Smooth muscle cell (in vitro differentiated cells): ENCODE results near the gene ANKRD12. TPM values are rescaled to one million over a fixed set of nuclear protein-coding genes. Genes with fewer than 3 reads are reported as not detected.

ENCODE experiments used
- DNase-seq: peaks from one replicate; lab custom pipeline; 2025; ENCODE audit not compliant: unreplicated experiment; lab: John Stamatoyannopoulos, UW
- H2AFZ ChIP-seq: fragments of 200-600 bp; sonication (generic); 2 replicates; pipeline ENCODE4 v1.6.0; 2016; ENCODE audit warnings: antibody characterized with exemption, low read depth, mild to moderate bottlenecking
- H3F3A ChIP-seq: fragments of 200-600 bp; sonication (generic); 2 replicates; pipeline ENCODE4 v1.6.0; 2017; ENCODE audit warnings: antibody characterized with exemption, low read depth
- H3K27ac ChIP-seq: fragments of 200-600 bp; sonication (generic); 2 replicates; pipeline ENCODE4 v1.5.1; 2016; ENCODE audit warnings: low read depth, mild to moderate bottlenecking
- H3K27me3 ChIP-seq: fragments of 200-600 bp; sonication (generic); 2 replicates; pipeline ENCODE4 v1.6.1; 2016; ENCODE audit warnings: low read depth, mild to moderate bottlenecking
- H3K36me3 ChIP-seq: fragments of 200-600 bp; sonication (generic); 2 replicates; pipeline ENCODE4 v1.5.1; 2016; ENCODE audit warnings: low read depth
- H3K4me1 ChIP-seq: fragments of 200-600 bp; sonication (generic); 2 replicates; pipeline ENCODE4 v1.5.1; 2016; ENCODE audit warnings: low read depth
- H3K4me2 ChIP-seq: fragments of 200-600 bp; sonication (generic); 2 replicates; pipeline ENCODE4 v1.6.0; 2016; ENCODE audit warnings: mild to moderate bottlenecking
- H3K4me3 ChIP-seq: fragments of 200-600 bp; sonication (generic); 2 replicates; pipeline ENCODE4 v1.5.1; 2016; ENCODE audit warnings: mild to moderate bottlenecking
- H3K79me2 ChIP-seq: fragments of 200-600 bp; sonication (generic); 2 replicates; pipeline ENCODE4 v1.6.0; 2016; ENCODE audit warnings: low read depth, mild to moderate bottlenecking
- H3K9ac ChIP-seq: fragments of 200-600 bp; sonication (generic); 2 replicates; pipeline ENCODE4 v1.6.0; 2016; ENCODE audit warnings: low read depth
- H3K9me3 ChIP-seq: fragments of 200-600 bp; sonication (generic); replicated peaks from 2 replicates; pipeline ENCODE4 v1.5.1; 2016; ENCODE audit warnings: low read depth
- H4K20me1 ChIP-seq: fragments of 200-600 bp; sonication (generic); 2 replicates; pipeline ENCODE4 v1.6.0; 2016; ENCODE audit warnings: low read depth
- CTCF ChIP-seq: fragments of 200-600 bp; sonication (generic); IDR thresholded peaks from 2 replicates; pipeline ENCODE4 v1.5.1; 2017; ENCODE audit warnings: borderline replicate concordance, mild to moderate bottlenecking, antibody characterized with exemption; ENCODE audit not compliant: insufficient read depth, poor library complexity, severe bottlenecking
- WGBS: methylation state at CpG from one replicate; pipeline ENCODE4 v1.1.7; 2016; ENCODE audit warnings: low lambda C conversion rate; 5-methylcytosine and 5-hydroxymethylcytosine counted together
- polyA plus RNA-seq: library from polyadenylated mRNA; unstranded; fragments of >200 nt; fragmentation: Nextera tagmentation; extraction: Ambion mirVana; gene quantifications from 2 replicates; pipeline ENCODE4 v1.2.1, GENCODE V29; 2016
- total RNA-seq: library from RNA; depleted of rRNA; stranded (reverse); fragments of >200 nt; gene quantifications from 2 replicates; pipeline ENCODE4 v1.2.3, GENCODE V29; 2014

Gene ANKRD12
- total and polyA plus RNA-seq, 2 experiments from 2014 or later: 28.8 to 43.7 TPM

- Histone ChIP-seq H3K9ac (no peak overlapping the region), H4K20me1 (no peaks in the 10 kb centered on the region), H3K4me3 (no peak overlapping the region), H2AFZ (no peak overlapping the region), H3K36me3 (no peaks in the 10 kb centered on the region), H3K9me3 (no peaks in the 10 kb centered on the region), H3K4me1 (no peaks in the 10 kb centered on the region), H3K27ac (no peak overlapping the region), H3F3A (no peaks in the 10 kb centered on the region), H3K27me3 (no peaks in the 10 kb centered on the region), H3K4me2 (no peak overlapping the region), H3K79me2 (no peaks in the 10 kb centered on the region)
- WGBS: 92% methylated on average over 4 of the region's 4 CpGs
- DNase-seq: no peak
- TF ChIP-seq CTCF: no peak
These were observed 103.7 kb downstream of the ANKRD12 start for GRCh38 chr18:9240270-9240669.

- Histone ChIP-seq H3K4me1 (no peaks in the 10 kb centered on the region), H3K27me3 (no peaks in the 10 kb centered on the region), H3K4me3 (no peak overlapping the region), H3K79me2 (no peaks in the 10 kb centered on the region), H3K27ac (no peak overlapping the region), H3K9me3 (no peaks in the 10 kb centered on the region), H4K20me1 (no peaks in the 10 kb centered on the region), H2AFZ (no peak overlapping the region), H3K9ac (no peak overlapping the region), H3K36me3 (no peaks in the 10 kb centered on the region), H3F3A (no peaks in the 10 kb centered on the region), H3K4me2 (no peak overlapping the region)
- no peak for DNase-seq
- TF ChIP-seq CTCF: no peak
These were observed 106.4 kb downstream of the ANKRD12 start for GRCh38 chr18:9243029-9243428.

- Histone ChIP-seq H3F3A (no peaks in the 10 kb centered on the region), H3K4me2 (no peak overlapping the region), H3K27me3 (no peaks in the 10 kb centered on the region), H3K36me3 (no peaks in the 10 kb centered on the region), H3K79me2 (no peaks in the 10 kb centered on the region), H3K9me3 (no peaks in the 10 kb centered on the region), H3K9ac (no peak overlapping the region), H2AFZ (no peak overlapping the region), H4K20me1 (no peaks in the 10 kb centered on the region), H3K4me3 (no peak overlapping the region), H3K27ac (no peak overlapping the region), H3K4me1 (no peaks in the 10 kb centered on the region)
- WGBS: 96% methylated on average over 3 of the region's 3 CpGs
- no peak for DNase-seq
- no peak for TF ChIP-seq CTCF
These were observed 107.8 kb downstream of the ANKRD12 start for GRCh38 chr18:9244376-9244775.

GRCh38 chr18:9248661-9249060 is 112.1 kb downstream of the ANKRD12 start:
- no peaks in the 10 kb centered on the region for H4K20me1 ChIP-seq
- no peak for DNase-seq
- H3K4me1 ChIP-seq: no peaks in the 10 kb centered on the region
- no peaks in the 10 kb centered on the region for H3K9me3 ChIP-seq
- no peak for TF ChIP-seq CTCF
- H3K27me3 ChIP-seq: no peaks in the 10 kb centered on the region
- no peak overlapping the region for H3K4me2 ChIP-seq
- WGBS: 98% methylated on average over 4 of the region's 4 CpGs
- H3K27ac ChIP-seq: no peak overlapping the region
- no peak overlapping the region for H3K9ac ChIP-seq
- H3F3A ChIP-seq: no peaks in the 10 kb centered on the region
- no peak overlapping the region for H3K4me3 ChIP-seq
- H2AFZ ChIP-seq: no peak overlapping the region
- no peaks in the 10 kb centered on the region for H3K79me2 ChIP-seq
- peaks cover 6% of the 10 kb centered on the region for H3K36me3 ChIP-seq
